Epithelial cell of alveolus of lung (primary cell): Measurements from ENCODE around the gene ATP7A. TPM values are rescaled to one million over a fixed set of nuclear protein-coding genes. Genes with fewer than 3 reads are reported as not detected.

ENCODE experiments used
- total RNA-seq: library from RNA; depleted of rRNA; stranded (reverse); fragments of >200 nt; gene quantifications from 2 replicates; pipeline ENCODE4 v1.2.1, GENCODE V29; 2015

ATP7A gene
- total RNA-seq, result 7.6 and 11.3 TPM in 2 replicates

GRCh38 chrX:77910108-77910840 is at the start of gene ATP7A:
Gene ATP7A (plus strand): TSS chrX:77910693. CDS start chrX:77971642, 60,949 bp downstream.

GRCh38 chrX:77894921-77895886 is 15.3 kb upstream of the ATP7A start, which contains the start of gene MAGT1:
Gene MAGT1 (minus strand): TSS chrX:77895435. CDS start chrX:77895410, 25 bp downstream.

GRCh38 chrX:77899081-77899828 is 11.2 kb upstream of the ATP7A start, which contains the start of gene COX7B:
Gene COX7B (plus strand): TSS chrX:77899468. CDS start chrX:77899554, 86 bp downstream.

GRCh38 chrX:77969538-77969937 is 59.0 kb downstream of the ATP7A start, which contains the start of gene PGAM4:
Gene PGAM4 (minus strand): TSS chrX:77969638. CDS start chrX:77969638, 0 bp downstream.

Other genes starting within 250 kb of the ATP7A start
- gene ATRX, start 124.5 kb upstream of the ATP7A start, total RNA-seq, result 31.0 and 43.8 TPM in 2 replicates
- 56.0 and 69.2 TPM in 2 replicates for gene MAGT1, start 15.3 kb upstream of the ATP7A start, total RNA-seq
- 233 and 323 TPM in 2 replicates for gene COX7B, start 11.2 kb upstream of the ATP7A start, total RNA-seq
- gene PGAM4, start 58.9 kb downstream of the ATP7A start, total RNA-seq, result not detected in 2 replicates
- 418 and 442 TPM in 2 replicates for gene PGK1, start 193.6 kb downstream of the ATP7A start, total RNA-seq
- gene TAF9B, start 229.0 kb downstream of the ATP7A start, total RNA-seq, result 19.1 and 31.6 TPM in 2 replicates